Epidermal melanocyte (primary cell): ENCODE measurements around the gene APBB2.

Experiments
- DNase-seq: peaks from one replicate; pipeline ENCODE4 v3.0.0; 2011; ENCODE audit warnings: low spot score; ENCODE audit not compliant: insufficient read length

APBB2 gene

GRCh38 chr4:41216294-41217019 is 2.1 kb upstream of the APBB2 start:
- DNase-seq: no peak

- no peak for DNase-seq
Observed at GRCh38 chr4:41215969-41216293, 1.6 kb upstream of the APBB2 start.

- DNase-seq: no peak
Observed at GRCh38 chr4:41215155-41215554, 813 bp upstream of the APBB2 start.

- no peak for DNase-seq
Observed at GRCh38 chr4:41214825-41215146, 444 bp upstream of the APBB2 start.

GRCh38 chr4:41213625-41214135 is 662 bp downstream of the APBB2 start:
- no peak for DNase-seq

- no peak for DNase-seq
Observed at GRCh38 chr4:41212616-41213203, 1.6 kb downstream of the APBB2 start.

GRCh38 chr4:41211951-41212615 is 2.3 kb downstream of the APBB2 start:
- no peak for DNase-seq

- no peak for DNase-seq
Observed at GRCh38 chr4:41209901-41210300, 4.4 kb downstream of the APBB2 start.

- no peak for DNase-seq
Observed at GRCh38 chr4:41209187-41209586, 5.2 kb downstream of the APBB2 start.

- DNase-seq: no peak
Observed at GRCh38 chr4:41207291-41207831, 7.0 kb downstream of the APBB2 start.

GRCh38 chr4:41205854-41206460 is 8.4 kb downstream of the APBB2 start:
- no peak for DNase-seq

GRCh38 chr4:41205130-41205529 is 9.2 kb downstream of the APBB2 start:
- DNase-seq: no peak

- DNase-seq: no peak
Observed at GRCh38 chr4:41204400-41204978, 9.9 kb downstream of the APBB2 start.

- no peak for DNase-seq
Observed at GRCh38 chr4:41203841-41204240, 10.5 kb downstream of the APBB2 start.

- DNase-seq: no peak
Observed at GRCh38 chr4:41202820-41203568, 11.3 kb downstream of the APBB2 start.

- no peak for DNase-seq
Observed at GRCh38 chr4:41202356-41202755, 12.0 kb downstream of the APBB2 start.

- DNase-seq: no peak
Observed at GRCh38 chr4:41200486-41201017, 13.8 kb downstream of the APBB2 start.

GRCh38 chr4:41199788-41200187 is 14.6 kb downstream of the APBB2 start:
- no peak for DNase-seq

GRCh38 chr4:41197996-41198395 is 16.3 kb downstream of the APBB2 start:
- no peak for DNase-seq

GRCh38 chr4:41197495-41197894 is 16.8 kb downstream of the APBB2 start:
- no peak for DNase-seq
